WTC11 (cell line): ENCODE results near the gene SNX24. TPM values are rescaled to one million over a fixed set of nuclear protein-coding genes. Genes with fewer than 3 reads are reported as not detected.

Source experiments
- ATAC-seq: fragments of 200-7000 bp; cut with Tn5 transposase; 2 replicates; pipeline ENCODE4 v1.10.0; 2021; ENCODE audit warnings: mild to moderate bottlenecking, moderate library complexity
- CTCF ChIA-PET: fragments of 300-600 bp; sonication (Branson Sonifier 250); formaldehyde crosslinking; loops from one replicate; lab custom pipeline; 2021; ENCODE audit warnings: antibody characterized with exemption; lab: Charles Lee
- POLR2A ChIA-PET: fragments of 350-600 bp; sonication (Branson Sonifier 250); formaldehyde crosslinking; loops from one replicate; lab custom pipeline; 2021; ENCODE audit warnings: antibody characterized with exemption; lab: Charles Lee
- DNase-seq: peaks from one replicate; pipeline ENCODE4 v3.0.0; 2021; ENCODE audit warnings: low spot score
- H3K27ac Mint-ChIP-seq: 2 replicates; pipeline ENCODE4 v1.8.0; 2021; ENCODE audit warnings: mixed read lengths
- H3K27me3 Mint-ChIP-seq: 2 replicates; pipeline ENCODE4 v1.8.0; 2021; ENCODE audit warnings: low read depth, mild to moderate bottlenecking, moderate library complexity, mixed read lengths
- H3K36me3 Mint-ChIP-seq: 2 replicates; pipeline ENCODE4 v1.8.0; 2021; ENCODE audit warnings: mixed read lengths
- H3K4me1 Mint-ChIP-seq: 2 replicates; pipeline ENCODE4 v1.8.0; 2022; ENCODE audit warnings: mixed read lengths
- H3K4me3 Mint-ChIP-seq: 2 replicates; pipeline ENCODE4 v1.8.0; 2021; ENCODE audit warnings: mild to moderate bottlenecking, moderate library complexity, mixed read lengths
- H3K9me3 Mint-ChIP-seq: 2 replicates; pipeline ENCODE4 v1.8.0; 2021; ENCODE audit warnings: mixed read lengths
- AR ChIP-seq: fragments of 250-450 bp; sonication (Bioruptor Pico); IDR thresholded peaks from 2 replicates; pipeline ENCODE4 v1.9.0; 2021; ENCODE audit warnings: mild to moderate bottlenecking
- ARID4B ChIP-seq: sonication (generic); formaldehyde crosslinking; IDR thresholded peaks from 2 replicates; pipeline ENCODE4 v1.8.0; 2023; ENCODE audit warnings: missing genetic modification reagents, mild to moderate bottlenecking, borderline replicate concordance
- ATF6 ChIP-seq: sonication (generic); formaldehyde crosslinking; IDR thresholded peaks from 2 replicates; pipeline ENCODE4 v1.8.1; 2023; ENCODE audit warnings: mild to moderate bottlenecking, missing genetic modification reagents
- E2F1 ChIP-seq: sonication (generic); formaldehyde crosslinking; IDR thresholded peaks from 2 replicates; pipeline ENCODE4 v1.8.0; 2022; ENCODE audit warnings: mild to moderate bottlenecking, missing genetic modification reagents
- ESRRA ChIP-seq: sonication (generic); formaldehyde crosslinking; IDR thresholded peaks from 2 replicates; pipeline ENCODE4 v1.8.1; 2022; ENCODE audit warnings: mild to moderate bottlenecking, missing genetic modification reagents, borderline replicate concordance
- FOXP4 ChIP-seq: sonication (generic); formaldehyde crosslinking; IDR thresholded peaks from 2 replicates; pipeline ENCODE4 v1.8.0; 2022; ENCODE audit warnings: mild to moderate bottlenecking, missing genetic modification reagents
- GABPB1 ChIP-seq: sonication (generic); formaldehyde crosslinking; IDR thresholded peaks from 2 replicates; pipeline ENCODE4 v1.8.1; 2023; ENCODE audit warnings: mild to moderate bottlenecking, missing genetic modification reagents
- GRHL2 ChIP-seq: fragments of 250-450 bp; sonication (Bioruptor Pico); IDR thresholded peaks from 2 replicates; pipeline ENCODE4 v1.8.0; 2022; ENCODE audit warnings: mild to moderate bottlenecking, moderate library complexity; ENCODE audit not compliant: insufficient replicate concordance, severe bottlenecking
- JAZF1 ChIP-seq: fragments of 250-450 bp; sonication (Bioruptor Pico); IDR thresholded peaks from 2 replicates; pipeline ENCODE4 v1.9.0; 2021; ENCODE audit warnings: moderate library complexity, mild to moderate bottlenecking, inconsistent platforms
- NR3C1 ChIP-seq: sonication (generic); formaldehyde crosslinking; conservative IDR thresholded peaks from 2 replicates; pipeline ENCODE4 v1.8.1; 2023; ENCODE audit warnings: low read depth, mild to moderate bottlenecking, missing genetic modification reagents
- SMAD4 ChIP-seq: sonication (generic); formaldehyde crosslinking; IDR thresholded peaks from 2 replicates; pipeline ENCODE4 v1.8.0; 2022; ENCODE audit warnings: mild to moderate bottlenecking, missing genetic modification reagents
- TCF7 ChIP-seq: sonication (generic); formaldehyde crosslinking; IDR thresholded peaks from 2 replicates; pipeline ENCODE4 v1.8.0; 2022; ENCODE audit warnings: mild to moderate bottlenecking, low read depth, missing genetic modification reagents, moderate library complexity
- TEAD4 ChIP-seq: sonication (generic); formaldehyde crosslinking; IDR thresholded peaks from 2 replicates; pipeline ENCODE4 v1.8.0; 2022; ENCODE audit warnings: mild to moderate bottlenecking, missing genetic modification reagents
- ZNF219 ChIP-seq: sonication (generic); formaldehyde crosslinking; IDR thresholded peaks from 2 replicates; pipeline ENCODE4 v1.8.0; 2023; ENCODE audit warnings: missing genetic modification reagents, mild to moderate bottlenecking, borderline replicate concordance
- ZNF416 ChIP-seq: fragments of 250-450 bp; sonication (Bioruptor Pico); IDR thresholded peaks from 2 replicates; pipeline ENCODE4 v1.9.0; 2021; ENCODE audit warnings: mild to moderate bottlenecking, inconsistent platforms
- ZNF512 ChIP-seq: sonication (generic); formaldehyde crosslinking; IDR thresholded peaks from 2 replicates; pipeline ENCODE4 v1.8.1; 2022; ENCODE audit warnings: missing genetic modification reagents, borderline replicate concordance
- ZNF532 ChIP-seq: fragments of 250-450 bp; sonication (Bioruptor Pico); IDR thresholded peaks from 2 replicates; pipeline ENCODE4 v1.9.0; 2021; ENCODE audit warnings: mild to moderate bottlenecking, borderline replicate concordance
- ZNF671 ChIP-seq: fragments of 250-450 bp; sonication (Bioruptor Pico); IDR thresholded peaks from 2 replicates; pipeline ENCODE4 v1.8.0; 2021; ENCODE audit warnings: mild to moderate bottlenecking
- total RNA-seq: library from RNA; stranded (reverse); gene quantifications from 3 replicates; pipeline ENCODE4 v1.2.3, GENCODE V29; 2021

The SNX24 gene
- total RNA-seq, 1 experiment from 2014 or later: 15.5 TPM

- TF ChIP-seq ESRRA (CRISPR knock-in tag) (no peak), SMAD4 (CRISPR knock-in tag) (no peak), AR (CRISPR knock-in tag) (no peak), E2F1 (CRISPR knock-in tag) (no peak)
Observed at GRCh38 chr5:122816756-122817155, 28.7 kb upstream of the SNX24 start (continued).

- ATAC-seq (no peak), DNase-seq (no peak)
- POLR2A ChIA-PET: no interaction called here
- Mint-ChIP-seq H3K36me3 (peaks cover 14% of the 10 kb centered on the region), H3K4me1 (no peaks in the 10 kb centered on the region), H3K27me3 (no peaks in the 10 kb centered on the region), H3K9me3 (no peaks in the 10 kb centered on the region), H3K4me3 (no peak overlapping the region), H3K27ac (no peak overlapping the region)
- CTCF ChIA-PET: no interaction called here
- TF ChIP-seq GRHL2 (CRISPR knock-in tag) (no peak), TEAD4 (CRISPR knock-in tag) (no peak), ARID4B (CRISPR knock-in tag) (no peak), ZNF532 (CRISPR knock-in tag) (no peak), FOXP4 (CRISPR knock-in tag) (no peak), TCF7 (CRISPR knock-in tag) (no peak), ATF6 (no peak), ZNF219 (no peak), NR3C1 (no peak), JAZF1 (CRISPR knock-in tag) (no peak), ZNF512 (no peak), ZNF671 (CRISPR knock-in tag) (no peak), GABPB1 (CRISPR knock-in tag) (no peak), ZNF416 (CRISPR knock-in tag) (no peak)
Observed at GRCh38 chr5:122831984-122832383, 13.4 kb upstream of the SNX24 start.
